RKO (cell line): ENCODE results near the gene STYK1.
"Not testable (repeated sequence)": the region's sequence is repeated elsewhere in the genome, so short reads cannot be mapped to it uniquely, and the experiment has no call there.

Experiments
- DNase-seq: peaks from one replicate; pipeline ENCODE4 v3.0.0-alpha.2; 2016; ENCODE audit warnings: low spot score

Gene STYK1

DNA sequence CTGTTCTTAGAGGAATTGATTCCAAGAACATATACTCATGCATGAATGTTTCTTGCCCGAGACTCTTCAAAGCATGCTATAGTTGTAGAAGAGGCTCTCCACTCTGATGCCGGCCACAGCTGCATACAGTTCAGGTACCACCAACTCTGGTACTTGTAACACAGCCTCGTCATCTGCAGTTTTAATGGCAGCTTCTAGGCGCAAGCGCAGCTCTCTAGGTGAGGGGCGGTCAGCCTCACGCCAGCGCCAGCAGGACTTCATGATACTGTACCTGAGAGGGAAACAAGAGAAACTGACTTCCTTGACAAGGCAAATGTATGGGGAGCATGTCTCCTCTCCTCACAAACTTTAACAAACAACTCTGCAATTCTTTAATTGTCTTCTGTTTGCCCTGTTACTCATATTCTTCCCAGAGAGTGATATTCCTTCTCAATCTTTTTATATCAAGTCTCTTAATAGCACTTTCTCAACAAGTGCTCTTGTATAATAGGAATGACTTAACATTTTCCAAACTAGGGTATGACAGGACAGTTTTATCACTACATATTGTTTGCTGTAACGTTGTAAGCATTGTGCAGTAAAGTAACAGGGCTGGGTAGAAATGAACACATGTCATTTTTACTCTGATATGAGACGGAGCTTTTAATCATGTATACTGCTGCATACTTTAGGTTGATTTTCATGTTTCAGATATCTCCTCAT lies 53.6 kb downstream of the STYK1 start:
- DNase-seq: no peak

DNA sequence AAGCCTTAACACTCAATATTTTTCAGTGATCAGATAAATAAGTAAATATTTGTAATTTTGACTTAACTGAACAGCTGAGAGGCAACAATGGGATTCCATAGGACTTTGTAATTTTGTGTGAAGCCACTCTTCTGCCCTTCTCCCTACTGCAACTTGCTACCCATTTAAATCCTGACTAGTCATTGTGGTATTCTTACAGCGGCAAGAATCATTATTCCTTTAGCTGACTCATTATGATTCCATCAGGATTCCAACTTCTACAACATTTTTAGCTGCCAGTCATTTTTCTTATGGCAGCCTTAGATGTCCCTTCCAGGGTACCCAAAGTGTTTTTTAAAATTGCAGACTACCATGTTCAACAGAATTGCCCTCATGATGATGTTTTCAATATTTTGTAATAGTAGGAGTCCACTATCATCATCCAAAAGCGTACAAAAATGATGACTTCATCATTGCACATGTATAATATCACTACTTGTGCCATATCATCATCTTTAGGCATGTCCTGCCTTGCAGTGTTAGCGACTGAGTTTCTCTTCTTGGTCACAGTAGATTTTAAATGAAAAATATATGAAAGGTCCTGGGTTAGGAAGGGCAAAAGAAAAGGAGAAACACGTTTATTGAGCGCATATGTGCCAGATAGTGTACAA lies 55.4 kb downstream of the STYK1 start:
- peak; percentile 93 for DNase-seq

DNA sequence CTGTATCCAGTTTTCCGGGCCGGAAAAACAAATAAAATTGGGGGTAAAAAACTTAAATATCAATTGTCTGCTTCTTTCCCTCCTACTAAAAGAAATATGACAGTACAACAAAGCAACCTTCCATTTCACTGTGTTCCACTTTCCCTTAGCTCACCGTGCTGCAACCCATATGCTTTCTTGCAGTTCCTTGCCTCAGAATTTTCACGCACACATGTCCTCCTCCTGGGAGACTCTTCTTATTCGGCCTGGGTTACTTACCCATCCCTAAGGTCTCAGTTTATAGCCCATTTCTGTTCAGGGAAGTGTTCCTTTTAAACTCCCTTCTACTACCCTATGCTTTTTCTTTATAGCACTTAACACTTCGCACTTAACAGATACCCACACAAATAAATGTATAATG lies 56.0 kb downstream of the STYK1 start:
- DNase-seq: no peak

GRCh38 chr12:10615532-10615931 lies 58.3 kb downstream of the STYK1 start:
- peak; percentile 14 for DNase-seq

- no peak for DNase-seq
These were observed 59.8 kb downstream of the STYK1 start for GRCh38 chr12:10614056-10614370.

DNA sequence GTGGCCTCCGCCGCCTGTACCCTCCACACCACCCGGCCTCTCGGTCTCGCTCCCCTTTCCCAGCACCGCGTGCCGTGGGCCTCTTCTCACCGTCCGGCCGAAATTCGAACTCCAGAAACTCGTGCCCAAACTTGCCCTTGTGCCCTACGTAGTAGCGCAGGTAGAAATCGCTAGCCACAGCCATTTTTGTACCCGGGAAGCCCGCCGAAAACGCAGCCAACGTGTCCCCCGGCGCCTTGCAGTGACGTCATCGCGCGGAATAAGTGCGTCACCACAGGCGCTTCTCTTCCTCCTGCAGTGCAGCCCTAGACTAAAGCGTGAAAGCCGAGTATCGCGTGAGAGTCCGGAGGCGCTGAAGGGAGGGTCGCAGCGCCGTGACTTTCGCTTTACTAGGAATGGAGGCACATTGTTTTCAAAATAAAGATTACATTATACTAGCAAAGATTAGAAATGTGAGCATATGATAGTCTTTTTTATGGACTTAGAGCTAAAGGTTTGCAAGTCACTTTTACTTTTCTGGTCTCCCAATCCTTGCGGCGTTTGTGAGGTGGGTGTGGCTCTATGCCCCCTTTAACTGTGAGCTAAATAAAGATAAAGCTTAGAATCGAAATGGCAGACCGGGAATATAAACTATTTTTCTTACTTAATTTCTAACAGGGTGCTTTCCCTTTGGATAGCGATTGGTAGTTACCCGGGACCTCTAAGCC lies 60.4 kb downstream of the STYK1 start, which contains the start of gene MAGOHB:
TSS of gene MAGOHB (minus strand) at position 261 of the 707 bp plus-strand sequence. CDS start at position 184, 77 bp downstream.
- DNase-seq: peak; percentile 93

DNA sequence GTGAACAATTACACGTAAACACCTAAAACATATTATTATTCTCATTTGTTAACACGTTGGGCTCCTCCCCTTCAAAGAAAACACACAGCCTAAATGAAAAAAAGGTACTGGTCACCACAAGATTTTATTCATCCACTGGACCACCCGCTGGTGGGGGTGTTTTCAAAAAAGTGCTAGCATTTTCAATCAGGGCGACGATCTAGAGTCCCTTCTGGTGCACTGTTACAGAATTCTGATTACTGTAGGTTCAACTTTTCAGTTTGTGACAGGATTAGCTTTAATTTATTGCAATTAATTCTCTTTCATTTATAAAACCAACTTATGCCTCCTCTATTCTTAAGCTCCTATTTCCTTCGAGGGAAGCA lies 60.9 kb downstream of the STYK1 start:
- DNase-seq: peak; percentile 20

DNA sequence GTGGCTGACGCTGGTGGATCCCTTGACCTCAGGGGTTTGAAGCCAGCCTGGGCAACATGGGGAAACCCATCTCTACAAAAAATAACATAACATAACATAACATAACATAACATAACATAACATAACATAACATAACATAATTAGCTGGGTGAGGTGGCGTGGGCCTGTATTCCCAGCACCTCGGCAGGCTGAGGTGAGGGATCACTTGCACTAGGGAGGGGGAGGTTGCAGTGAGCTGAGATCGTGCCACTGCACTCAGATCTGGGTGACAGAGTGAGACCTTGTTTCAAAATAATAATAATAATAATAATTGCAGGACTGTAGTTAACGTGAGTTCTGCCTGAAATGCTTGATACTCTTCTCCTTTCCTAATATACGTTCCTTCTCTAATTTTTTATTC lies 61.7 kb downstream of the STYK1 start:
- no peak for DNase-seq

- not testable (repeated sequence) for DNase-seq
These were observed 62.6 kb downstream of the STYK1 start for GRCh38 chr12:10611258-10611657.

DNA sequence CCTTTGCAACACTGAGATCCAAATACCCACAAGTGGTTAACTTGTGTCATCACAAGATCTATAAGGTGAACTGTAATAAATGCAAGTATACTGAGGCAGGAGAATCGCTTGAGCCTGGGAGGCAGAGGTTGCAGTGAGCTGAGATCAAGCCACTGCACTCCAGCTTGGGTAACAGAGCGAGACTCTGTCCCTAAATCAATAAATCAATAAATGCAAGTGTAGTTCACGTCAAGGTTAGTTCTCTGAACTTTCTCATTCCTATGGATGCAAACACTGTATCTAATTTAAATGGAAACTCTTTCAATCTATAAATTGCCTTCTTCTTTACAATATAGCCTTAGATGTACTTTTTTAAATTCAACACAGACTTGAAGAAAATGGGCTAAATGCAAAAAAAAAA lies 63.7 kb downstream of the STYK1 start:
- no peak for DNase-seq

DNA sequence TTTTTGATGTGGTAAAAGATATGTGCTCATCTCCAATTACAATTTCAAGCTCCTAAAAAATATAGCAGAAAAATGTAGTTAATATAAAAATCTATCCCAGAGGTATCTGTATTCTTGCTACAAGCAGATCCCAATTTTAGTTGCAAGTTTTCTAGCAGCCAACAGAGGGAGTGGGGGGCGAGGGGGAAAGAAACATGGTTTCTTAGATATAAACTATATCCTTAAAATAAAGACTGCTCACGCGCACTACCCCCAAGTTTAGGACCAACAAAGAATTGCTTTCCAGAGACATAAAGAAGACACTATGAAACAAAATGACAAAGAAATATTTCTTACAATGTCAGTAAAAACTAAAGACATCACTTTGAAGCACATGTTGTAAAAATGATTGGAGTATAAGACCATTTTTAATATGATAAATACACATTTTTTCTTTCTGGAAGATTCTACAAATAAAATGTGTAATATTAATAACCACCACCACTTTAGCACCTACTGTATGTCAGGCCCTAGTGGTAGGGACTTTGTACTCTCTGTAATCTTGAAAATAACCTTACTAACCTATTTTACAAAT lies 65.9 kb downstream of the STYK1 start:
- DNase-seq: peak; percentile 48

- DNase-seq: no peak
These were observed 72.0 kb downstream of the STYK1 start for GRCh38 chr12:10601860-10602259.

DNA sequence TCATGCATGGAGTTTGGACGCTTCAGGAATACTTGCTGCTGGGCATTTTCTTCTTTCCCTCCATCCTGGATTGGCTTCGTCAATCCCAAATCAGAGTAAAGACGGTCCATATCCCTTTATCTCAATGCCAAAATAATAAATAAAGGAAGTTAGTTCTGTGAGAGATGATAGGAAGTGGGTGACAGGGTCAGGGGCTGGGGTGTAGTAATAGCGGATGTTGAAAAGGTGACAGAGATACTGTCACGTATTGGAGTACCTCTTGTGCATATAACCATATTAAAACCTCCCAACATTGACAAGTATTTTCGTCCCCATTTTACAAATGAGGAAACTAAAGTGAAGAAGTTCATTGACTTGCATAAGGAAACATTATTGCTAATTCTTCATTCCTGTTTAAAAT lies 72.9 kb downstream of the STYK1 start:
- DNase-seq: no peak

DNA sequence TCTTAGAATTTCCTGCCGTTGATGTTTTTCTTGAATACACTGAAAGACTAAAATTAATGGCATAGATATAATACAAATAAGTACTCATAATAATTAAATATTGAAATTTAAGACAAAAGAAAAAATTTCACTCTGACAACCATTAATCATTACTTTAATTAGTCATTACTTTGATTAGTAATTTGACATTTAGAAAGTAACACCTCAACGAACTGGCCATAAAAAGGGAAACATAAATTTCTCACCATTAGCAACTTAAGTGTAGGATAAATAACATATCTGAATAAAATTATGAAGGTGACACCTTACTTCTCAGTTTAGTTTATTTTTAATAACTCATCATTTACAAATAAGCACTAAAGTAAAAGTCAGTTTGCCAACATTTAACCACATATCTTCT lies 78.0 kb downstream of the STYK1 start:
- no peak for DNase-seq

- DNase-seq: no peak
These were observed 82.9 kb downstream of the STYK1 start for GRCh38 chr12:10590966-10591365.

GRCh38 chr12:10584415-10584814 lies 89.4 kb downstream of the STYK1 start:
- DNase-seq: no peak

- DNase-seq: no peak
These were observed 91.1 kb downstream of the STYK1 start for GRCh38 chr12:10582704-10583103.

DNA sequence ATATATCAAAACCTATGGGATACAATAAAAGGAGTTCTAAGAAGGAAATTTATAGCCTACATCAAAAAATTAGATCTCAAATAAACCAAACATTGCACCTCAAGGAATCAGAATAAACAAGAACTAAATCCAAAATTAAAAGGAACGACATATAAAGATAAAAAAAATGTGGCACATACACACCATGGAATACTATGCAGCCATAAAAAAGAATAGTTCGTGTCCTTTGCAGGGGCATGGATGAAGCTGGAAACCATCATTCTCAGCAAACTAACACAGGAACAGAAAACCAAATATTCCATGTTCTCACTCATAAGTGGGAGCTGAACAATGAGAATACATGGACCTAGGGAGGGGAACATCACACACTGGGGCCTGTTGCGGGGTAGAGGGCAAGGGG lies 91.7 kb downstream of the STYK1 start:
- DNase-seq: not testable (repeated sequence)

DNA sequence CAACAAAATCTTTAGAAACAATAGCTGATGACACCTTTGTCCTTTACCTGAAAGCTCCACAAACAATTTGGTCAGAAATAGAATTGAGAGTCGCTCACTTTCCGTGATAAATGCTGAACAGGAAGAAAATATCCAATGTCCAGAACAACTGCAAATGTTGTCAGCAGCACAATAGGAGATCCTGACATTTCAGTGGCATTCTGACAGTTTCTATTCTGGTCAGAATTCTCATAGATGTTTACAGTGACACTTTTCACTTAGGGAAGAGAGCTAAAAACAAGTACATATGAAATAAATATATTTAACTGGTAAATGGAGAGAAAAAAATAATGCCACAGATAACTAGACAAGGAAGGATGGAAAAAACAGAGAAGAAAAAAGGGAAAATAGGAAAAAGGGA lies 99.5 kb downstream of the STYK1 start:
- no peak for DNase-seq

DNA sequence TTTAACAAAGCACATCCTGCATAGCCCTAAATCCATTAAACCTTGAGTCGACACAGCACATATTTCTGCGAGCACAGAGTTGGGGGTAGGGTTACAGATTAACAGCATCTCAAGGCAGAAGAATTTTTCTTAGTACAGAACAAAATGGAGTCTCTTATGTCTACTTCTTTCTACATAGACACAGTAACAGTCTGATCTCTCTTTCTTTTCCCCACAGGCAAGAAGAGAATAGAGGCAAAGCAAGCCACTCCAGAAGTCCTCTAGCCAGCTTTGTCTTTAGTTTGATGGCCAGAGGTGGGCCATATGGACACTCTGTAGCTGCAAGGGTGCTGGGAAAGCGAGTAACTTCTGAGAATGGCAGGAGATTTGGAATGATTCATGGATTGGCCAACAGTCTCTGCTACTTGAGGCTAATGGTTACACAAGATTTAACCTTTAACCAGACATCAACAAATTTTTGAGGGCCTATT lies 101.8 kb downstream of the STYK1 start:
- not testable (repeated sequence) for DNase-seq

DNA sequence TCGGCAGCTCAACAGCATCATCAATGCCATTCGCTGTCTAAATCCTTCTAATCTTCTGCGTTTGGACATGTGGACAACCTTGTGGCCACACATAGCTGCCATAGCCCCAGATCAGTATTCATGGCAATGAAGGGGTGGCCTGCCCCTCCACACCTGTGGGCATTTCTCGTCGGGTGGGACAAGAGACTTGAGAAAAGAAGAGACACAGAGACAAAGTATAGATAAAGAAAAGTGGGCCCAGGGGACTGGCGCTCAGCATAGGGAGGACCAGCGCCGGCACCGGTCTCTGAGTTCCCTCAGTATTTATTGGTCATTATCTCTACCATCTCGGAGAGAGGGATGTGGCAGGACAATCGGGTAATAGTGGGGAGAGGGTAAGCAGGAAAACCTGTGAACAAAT lies 102.7 kb downstream of the STYK1 start:
- DNase-seq: no peak
